ENCODE results near the gene HIP1R.

DNA sequence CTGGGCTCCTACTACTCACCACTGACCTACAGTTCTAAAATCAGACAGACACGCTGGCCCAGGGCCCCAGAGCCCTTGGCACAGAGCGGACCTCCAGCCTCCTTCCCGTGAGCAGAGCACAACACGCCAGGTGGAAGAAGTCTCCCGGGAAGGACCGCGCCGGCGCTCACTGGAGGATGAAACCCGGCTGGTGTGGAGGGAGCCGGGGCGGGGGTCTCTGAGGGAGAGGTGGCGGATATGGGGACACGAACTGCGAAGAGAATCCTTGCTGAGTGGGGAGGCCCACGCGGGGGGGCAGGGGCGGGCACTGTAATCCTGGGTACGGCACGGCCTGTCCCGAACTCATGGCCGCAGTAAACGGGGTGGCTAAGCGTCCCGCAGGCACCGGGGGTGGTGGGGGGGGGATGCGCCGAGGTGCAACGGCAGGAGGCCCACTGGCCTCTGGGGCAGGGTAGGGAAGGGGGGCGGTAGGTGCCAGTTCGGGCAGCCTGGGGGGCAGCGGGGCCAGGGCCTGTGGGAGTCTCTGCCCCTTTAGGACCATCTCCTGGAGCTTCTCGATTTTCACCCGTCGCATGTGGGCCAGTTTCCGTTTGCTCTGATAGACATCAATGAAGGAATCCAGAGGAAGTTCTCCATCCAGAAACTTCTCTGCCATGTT lies 31.8 kb downstream of the HIP1R start:
- TF ChIP-seq, protein P1, sequence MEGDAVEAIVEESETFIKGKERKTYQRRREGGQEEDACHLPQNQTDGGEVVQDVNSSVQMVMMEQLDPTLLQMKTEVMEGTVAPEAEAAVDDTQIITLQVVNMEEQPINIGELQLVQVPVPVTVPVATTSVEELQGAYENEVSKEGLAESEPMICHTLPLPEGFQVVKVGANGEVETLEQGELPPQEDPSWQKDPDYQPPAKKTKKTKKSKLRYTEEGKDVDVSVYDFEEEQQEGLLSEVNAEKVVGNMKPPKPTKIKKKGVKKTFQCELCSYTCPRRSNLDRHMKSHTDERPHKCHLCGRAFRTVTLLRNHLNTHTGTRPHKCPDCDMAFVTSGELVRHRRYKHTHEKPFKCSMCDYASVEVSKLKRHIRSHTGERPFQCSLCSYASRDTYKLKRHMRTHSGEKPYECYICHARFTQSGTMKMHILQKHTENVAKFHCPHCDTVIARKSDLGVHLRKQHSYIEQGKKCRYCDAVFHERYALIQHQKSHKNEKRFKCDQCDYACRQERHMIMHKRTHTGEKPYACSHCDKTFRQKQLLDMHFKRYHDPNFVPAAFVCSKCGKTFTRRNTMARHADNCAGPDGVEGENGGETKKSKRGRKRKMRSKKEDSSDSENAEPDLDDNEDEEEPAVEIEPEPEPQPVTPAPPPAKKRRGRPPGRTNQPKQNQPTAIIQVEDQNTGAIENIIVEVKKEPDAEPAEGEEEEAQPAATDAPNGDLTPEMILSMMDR (IDR thresholded peaks at IDR 0.05; ENCODE audit: low read depth, low read length, poor library complexity, severe bottlenecking), result no peak
- TF ChIP-seq EZH2phosphoT487 (IDR thresholded peaks at IDR 0.05; ENCODE audit: borderline replicate concordance, low read length), result no peak

Measured in DOHH2 (cell line).